GM21423 (cell line): ENCODE data around the gene MBNL2.

ENCODE experiments used
- ATAC-seq: cut with Tn5 transposase; IDR thresholded peaks from one replicate; pipeline ENCODE4 v1.9.1; 2021; ENCODE audit warnings: mild to moderate bottlenecking, moderate library complexity; ENCODE audit not compliant: unreplicated experiment

The MBNL2 gene

GRCh38 chr13:97367016-97367822, 145.1 kb downstream of the MBNL2 start:
- ATAC-seq = peak; percentile 37

- ATAC-seq = peak; percentile 68
Measured at GRCh38 chr13:97369261-97369893, 147.2 kb downstream of the MBNL2 start.

DNA sequence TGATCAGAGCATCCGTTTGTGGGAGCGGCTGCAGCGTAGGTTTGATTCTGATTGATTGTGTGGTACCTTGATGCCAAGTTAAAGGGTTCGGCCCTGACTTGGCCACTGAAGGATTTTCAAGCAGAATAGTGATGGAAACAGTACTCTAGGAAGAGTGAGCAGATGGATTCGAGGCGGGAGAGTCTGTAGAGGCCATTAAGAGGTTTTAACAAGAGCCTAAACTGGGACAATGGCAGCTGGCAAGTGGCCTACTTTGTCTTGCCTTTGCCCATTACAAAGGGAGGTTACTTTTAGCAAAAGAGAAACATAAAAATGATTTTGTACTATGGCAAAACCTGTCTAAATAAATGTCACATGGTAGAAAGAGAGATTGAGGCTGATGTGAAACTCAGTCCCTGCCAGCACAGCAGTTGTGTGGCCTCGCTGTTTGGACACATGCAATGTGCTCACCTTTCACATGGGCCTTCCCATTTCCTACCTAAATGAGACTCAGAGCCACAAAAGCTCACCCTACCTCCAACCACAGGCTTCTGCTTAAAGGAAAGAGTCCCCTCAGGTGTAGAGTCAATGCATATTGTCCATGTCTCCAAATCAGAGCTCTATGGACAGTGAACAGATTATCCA, 149.5 kb downstream of the MBNL2 start:
- ATAC-seq = no peak

GRCh38 chr13:97372936-97373335, 150.8 kb downstream of the MBNL2 start:
- no peak for ATAC-seq

DNA sequence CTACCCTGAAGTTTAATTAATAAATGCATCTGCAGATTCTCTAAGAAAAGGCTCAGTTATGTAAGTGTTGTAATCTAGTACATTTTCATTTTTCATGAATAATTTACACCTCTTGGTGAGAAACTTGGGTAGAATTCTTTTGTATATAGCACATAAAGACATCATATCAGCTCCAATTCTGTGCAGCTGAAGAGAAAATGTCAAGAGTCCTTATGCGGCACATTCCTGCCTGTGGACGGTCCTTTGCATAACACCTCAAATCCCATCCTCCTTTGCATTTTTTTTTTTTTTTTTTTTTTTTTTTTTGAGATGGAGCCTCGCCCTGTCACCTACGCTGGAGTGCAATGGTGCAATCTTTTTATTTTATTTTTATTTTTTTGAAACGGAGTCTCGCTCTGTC, 151.7 kb downstream of the MBNL2 start:
- no peak for ATAC-seq

DNA sequence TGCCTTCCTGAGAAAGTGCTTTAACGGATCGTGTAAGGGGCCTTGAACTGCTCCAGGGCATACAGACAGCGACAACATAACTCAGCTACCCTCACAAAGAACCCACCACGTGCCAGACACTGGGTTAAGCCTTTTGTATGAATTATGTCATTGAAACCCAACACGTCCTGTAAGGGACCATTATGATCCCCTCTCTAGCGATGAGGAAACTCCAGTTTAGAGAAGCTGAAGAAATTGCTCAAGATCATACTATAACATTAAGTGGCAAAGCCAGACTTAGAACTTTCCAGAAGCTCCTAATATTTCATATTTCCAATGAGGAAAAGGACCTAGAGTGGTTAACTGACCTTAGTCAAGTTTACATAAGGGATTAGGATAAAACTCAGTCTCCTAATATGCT, 154.8 kb downstream of the MBNL2 start:
- ATAC-seq = no peak

DNA sequence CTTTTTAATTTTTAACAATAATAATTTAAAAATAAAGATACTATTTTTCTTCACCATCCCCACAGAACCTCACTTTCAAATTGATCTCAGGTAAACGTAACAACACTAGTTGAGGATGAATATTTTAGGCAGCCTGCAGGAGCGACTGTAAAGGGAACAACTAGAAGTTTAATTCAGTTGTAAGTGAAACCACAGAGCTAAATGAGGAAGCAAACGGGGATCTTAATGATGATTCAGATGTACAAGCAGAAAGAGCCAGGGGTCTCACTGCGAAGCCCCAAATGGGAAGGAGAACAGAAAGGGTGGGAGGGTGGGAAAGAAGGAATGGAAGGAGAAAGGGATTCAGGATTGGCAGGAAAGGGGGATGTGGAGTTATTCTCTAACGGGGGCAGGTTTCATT, 157.3 kb downstream of the MBNL2 start:
- ATAC-seq = no peak

DNA sequence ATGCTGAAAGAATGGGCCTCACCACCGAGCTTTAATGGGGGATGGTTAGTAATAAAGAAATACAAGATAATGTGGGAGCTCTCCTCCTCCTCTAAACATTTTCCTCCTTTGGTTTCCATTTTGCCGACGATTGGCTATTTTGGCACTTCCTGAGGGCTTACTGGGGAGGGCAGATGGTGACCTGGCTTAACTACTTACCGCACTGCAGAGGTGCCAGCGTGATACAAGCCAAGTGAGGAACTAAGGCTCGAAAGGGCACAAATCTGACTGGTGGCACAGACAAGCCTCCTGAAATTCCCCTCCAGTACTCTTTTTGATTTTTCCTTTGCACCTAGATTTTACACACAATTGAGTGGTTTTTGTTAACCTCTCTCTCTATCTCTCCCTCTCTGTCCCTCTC, 158.6 kb downstream of the MBNL2 start:
- no peak for ATAC-seq

DNA sequence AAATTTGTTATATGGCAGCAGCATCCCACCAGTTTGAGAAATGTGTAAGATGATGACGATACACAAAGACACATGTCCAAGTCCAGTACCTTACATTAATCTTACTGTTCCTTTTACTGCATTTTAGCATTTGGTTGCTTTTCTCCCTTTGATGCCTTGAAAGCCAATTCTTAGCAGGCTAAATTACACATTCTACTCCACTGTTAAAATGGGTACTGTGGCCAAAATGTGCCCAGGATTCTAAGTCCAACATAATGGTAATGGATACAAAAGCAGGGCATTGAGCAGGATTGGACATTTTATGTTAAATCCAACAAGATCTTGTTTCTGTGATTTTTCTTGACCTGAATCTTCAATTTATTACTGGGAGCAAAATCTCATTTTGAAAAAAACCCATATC, 159.1 kb downstream of the MBNL2 start:
- no peak for ATAC-seq

GRCh38 chr13:97382276-97382675, 160.1 kb downstream of the MBNL2 start:
- ATAC-seq = no peak

DNA sequence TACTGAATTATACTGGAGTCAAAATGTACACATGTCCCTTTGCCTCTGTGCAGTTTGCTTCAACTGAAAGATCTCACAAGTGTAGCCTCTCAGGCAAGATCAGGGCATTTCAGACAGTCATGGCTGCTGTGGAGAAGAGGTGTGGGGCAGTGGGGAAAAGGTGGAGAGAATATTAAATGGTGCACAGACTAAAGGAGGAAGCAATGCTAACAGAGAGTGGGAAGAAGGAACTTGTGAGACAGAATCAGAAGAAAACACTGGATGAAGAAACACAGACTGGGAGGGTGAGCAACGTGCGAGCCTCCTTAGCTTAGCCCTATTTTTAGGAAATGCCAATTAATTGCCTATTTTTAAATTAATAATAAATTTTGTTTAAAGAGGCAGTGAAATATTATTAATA, 162.2 kb downstream of the MBNL2 start:
- ATAC-seq = no peak

GRCh38 chr13:97385146-97385545, 163.0 kb downstream of the MBNL2 start:
- no peak for ATAC-seq

DNA sequence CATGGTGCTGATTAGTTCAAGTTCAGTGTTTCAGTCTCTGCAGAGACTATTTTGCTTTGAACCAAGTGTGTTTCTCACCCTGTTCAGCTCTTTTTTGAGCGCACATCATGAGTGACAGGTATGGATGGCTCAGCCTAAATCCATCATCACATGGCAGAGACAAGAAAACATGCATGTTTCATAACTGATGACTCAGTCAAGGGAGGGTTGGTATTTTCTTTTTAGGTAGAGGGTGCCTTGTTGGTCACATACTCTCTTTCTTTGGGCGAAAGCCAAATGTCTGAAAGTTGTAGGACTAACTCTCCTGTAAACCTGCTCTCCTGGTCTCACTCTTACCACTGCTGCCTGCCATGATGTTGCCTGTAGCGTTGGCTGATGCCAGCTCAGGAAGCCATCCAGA, 163.7 kb downstream of the MBNL2 start:
- no peak for ATAC-seq

- peak; percentile 78 for ATAC-seq
Measured at GRCh38 chr13:97386801-97387484, 164.8 kb downstream of the MBNL2 start.

- ATAC-seq = peak; percentile 14
Measured at GRCh38 chr13:97387485-97387839, 165.3 kb downstream of the MBNL2 start.

DNA sequence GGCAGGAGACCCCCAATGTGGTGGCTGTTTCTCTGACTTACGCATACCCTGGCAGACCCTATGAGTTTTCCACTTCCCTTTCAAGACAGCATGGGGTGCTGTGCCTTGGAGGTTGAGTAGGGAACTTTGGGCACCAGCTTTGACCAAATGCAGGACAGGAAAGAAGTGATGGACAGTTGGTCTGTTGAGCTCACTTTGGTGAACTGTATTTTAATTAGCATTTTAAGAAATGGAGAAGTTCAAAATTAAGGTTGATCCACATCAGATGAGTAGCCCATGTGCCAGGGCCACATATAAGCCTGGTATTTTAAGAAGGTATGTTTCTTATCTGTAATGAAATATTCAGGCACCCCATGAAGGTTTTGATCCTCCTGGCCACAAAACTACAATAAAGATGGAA, 165.8 kb downstream of the MBNL2 start:
- no peak for ATAC-seq

DNA sequence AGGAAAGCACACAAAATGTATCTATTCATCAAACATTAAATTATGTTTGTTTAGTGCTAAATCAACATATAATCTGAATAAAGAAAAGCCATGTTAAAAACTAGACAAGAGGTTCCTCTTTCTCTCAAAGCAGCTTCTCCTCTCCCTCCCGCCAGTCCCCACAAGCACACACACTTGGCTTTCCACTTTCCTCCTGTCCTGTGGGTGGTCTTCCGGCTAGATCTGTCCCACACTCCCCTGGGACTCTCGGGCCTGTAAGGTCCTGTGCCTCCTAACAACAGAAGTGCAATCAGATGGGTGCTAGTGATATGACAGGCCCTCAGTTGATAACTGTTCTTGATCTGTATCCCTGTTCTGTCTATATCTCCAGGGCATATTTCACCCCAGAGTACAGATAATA, 166.2 kb downstream of the MBNL2 start:
- ATAC-seq = no peak

DNA sequence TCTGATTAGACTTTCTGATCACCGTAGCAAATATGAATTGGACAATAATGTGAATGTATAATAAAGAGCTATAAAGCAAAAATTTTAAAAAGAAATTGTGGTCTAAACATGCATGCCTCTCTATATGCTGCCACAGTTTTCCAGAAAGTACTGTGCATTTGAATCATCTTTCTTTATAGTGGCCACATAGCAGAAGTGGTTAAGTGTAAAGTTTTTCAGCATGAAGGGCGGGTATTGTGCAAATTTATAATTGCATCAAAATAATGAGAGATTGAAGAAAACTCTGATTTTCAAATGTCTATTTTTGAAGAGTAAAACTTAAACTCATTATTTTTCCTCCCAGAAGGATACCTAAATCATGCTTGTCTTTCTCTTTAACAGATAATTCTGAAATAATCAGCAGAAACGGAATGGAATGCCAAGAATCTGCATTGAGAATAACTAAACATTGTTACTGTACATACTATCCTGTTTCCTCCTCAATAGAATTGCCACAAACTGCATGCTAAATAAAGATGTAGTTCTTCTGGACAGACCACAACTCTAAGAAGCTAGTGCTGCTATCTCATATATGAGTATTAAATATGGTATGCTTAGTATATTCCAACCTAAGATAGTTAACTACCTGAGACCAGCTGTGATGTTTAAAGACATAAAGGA, 168.9 kb downstream of the MBNL2 start:
- ATAC-seq = no peak

DNA sequence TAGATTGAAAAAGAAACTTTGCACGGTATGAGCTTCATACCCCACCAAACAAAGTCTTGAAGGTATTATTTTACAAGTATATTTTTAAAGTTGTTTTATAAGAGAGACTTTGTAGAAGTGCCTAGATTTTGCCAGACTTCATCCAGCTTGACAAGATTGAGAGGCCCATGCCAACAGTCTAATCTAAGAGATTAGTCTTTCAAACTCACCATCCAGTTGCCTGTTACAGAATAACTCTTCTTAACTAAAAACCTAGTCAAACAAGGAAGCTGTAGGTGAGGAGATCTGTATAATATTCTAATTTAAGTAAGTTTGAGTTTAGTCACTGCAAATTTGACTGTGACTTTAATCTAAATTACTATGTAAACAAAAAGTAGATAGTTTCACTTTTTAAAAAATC, 169.9 kb downstream of the MBNL2 start:
- no peak for ATAC-seq

DNA sequence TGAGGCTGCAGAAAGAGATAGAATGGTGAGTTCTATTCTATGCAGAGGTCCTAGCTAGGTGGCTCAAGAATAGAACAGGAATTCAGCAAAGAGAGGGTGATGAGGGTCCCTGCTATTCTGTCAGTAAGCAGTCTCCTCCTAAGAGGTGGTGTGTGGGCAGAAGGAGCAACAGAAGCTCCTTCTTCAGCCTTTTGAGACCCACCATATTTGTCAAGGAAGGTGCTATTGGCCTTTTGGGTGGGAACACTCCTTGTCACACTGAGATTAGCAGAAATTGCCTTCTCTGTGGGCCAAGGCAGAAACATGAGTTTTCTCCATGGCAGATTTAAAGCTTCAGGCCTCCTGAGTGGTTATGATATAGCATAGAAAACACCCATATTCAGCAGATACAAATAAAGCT, 172.4 kb downstream of the MBNL2 start:
- no peak for ATAC-seq

DNA sequence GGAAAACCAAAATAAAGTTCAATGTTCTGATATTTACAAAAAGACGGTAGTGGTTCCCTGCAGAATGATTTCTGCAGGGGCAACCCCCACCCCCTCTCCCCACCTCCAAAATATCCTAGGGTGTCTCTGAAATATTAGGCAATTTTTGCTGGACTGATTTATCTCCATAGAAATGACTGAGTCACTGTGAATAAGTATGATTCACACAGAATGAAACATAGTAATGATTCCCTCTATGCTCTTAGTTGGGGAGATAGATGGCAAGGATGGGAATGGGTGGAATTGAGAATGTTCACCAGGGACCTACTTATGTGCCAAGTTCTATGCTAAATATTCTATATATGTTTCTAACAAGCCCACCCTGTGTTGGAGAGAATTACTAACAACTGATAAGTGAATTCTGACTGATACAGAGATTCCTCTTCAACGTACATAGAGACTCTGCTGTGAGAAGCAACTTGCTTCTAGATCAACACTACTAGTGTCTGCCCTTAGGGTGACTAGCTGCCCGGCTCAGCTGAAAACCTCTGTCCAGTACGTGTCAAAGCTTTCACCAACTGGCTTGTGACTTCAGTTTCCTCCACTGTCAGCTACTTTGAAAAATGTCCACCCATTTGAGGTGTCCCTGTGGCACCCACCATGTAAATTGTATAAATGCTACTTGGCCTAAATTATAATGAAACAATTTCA, 173.5 kb downstream of the MBNL2 start:
- no peak for ATAC-seq
